IPS-20b (cell line): Measurements from ENCODE around the gene KRTDAP.

Experiments
- H3K27ac ChIP-seq: one replicate; pipeline ENCODE4 v1.5.1; 2013; ENCODE audit warnings: low read length
- H3K27me3 ChIP-seq: 2 replicates; pipeline ENCODE4 v1.6.1; 2013; ENCODE audit warnings: mild to moderate bottlenecking, low read length, inconsistent platforms; ENCODE audit not compliant: insufficient read depth
- H3K36me3 ChIP-seq: 2 replicates; pipeline ENCODE4 v1.6.1; 2013; ENCODE audit warnings: low read depth, mild to moderate bottlenecking, inconsistent platforms, low read length, moderate library complexity; ENCODE audit not compliant: insufficient read depth
- H3K4me1 ChIP-seq: 2 replicates; pipeline ENCODE4 v1.6.1; 2013; ENCODE audit warnings: mild to moderate bottlenecking, control low read depth, inconsistent platforms, low read length, moderate library complexity; ENCODE audit not compliant: insufficient read depth
- H3K4me3 ChIP-seq: 2 replicates; pipeline ENCODE4 v1.5.1; 2013; ENCODE audit warnings: mild to moderate bottlenecking, low read length, inconsistent platforms
- H3K9ac ChIP-seq: 2 replicates; pipeline ENCODE4 v1.6.1; 2013; ENCODE audit warnings: low read depth, mild to moderate bottlenecking, inconsistent platforms, low read length, moderate library complexity
- H3K9me3 ChIP-seq: 2 replicates; pipeline ENCODE4 v1.6.1; 2013; ENCODE audit warnings: mild to moderate bottlenecking, low read depth, low read length, inconsistent platforms; ENCODE audit not compliant: insufficient read depth

Gene KRTDAP, protein sequence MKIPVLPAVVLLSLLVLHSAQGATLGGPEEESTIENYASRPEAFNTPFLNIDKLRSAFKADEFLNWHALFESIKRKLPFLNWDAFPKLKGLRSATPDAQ

DNA sequence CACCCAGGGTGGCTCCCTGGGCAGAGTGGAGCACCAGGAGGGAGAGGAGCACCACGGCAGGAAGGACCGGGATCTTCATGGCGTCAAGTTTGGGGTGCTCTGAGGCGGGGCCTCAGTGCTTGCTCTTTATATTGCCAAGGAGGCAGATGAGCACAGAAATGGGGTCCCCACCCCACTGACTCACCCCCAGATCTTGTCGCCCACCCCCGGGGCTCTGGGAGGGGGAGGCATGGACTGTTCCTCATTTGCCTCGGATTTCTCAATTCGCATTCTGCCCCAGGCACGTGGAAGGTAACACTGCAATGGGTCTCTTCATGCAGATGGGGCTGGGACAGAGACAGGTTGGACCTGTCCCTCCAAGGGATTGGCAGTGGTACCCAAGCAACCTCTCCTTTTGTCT, at the start of gene KRTDAP:
Gene KRTDAP (minus strand): TSS at position 101 of the 400 bp plus-strand sequence. CDS start 22 bp downstream, at position 79.
- Histone ChIP-seq H3K36me3 (no peaks in the 10 kb centered on the region), H3K9me3 (no peaks in the 10 kb centered on the region), H3K27me3 (0 out of 2 replicates have a peak, but pooled peaks cover 17% of the 10 kb centered on the region), H3K9ac (no peak within 1 kb of the TSS), H3K4me3 (no peak within 1 kb of the TSS), H3K4me1 (no peaks in the 10 kb centered on the region), H3K27ac (no peak within 1 kb of the TSS)

DNA sequence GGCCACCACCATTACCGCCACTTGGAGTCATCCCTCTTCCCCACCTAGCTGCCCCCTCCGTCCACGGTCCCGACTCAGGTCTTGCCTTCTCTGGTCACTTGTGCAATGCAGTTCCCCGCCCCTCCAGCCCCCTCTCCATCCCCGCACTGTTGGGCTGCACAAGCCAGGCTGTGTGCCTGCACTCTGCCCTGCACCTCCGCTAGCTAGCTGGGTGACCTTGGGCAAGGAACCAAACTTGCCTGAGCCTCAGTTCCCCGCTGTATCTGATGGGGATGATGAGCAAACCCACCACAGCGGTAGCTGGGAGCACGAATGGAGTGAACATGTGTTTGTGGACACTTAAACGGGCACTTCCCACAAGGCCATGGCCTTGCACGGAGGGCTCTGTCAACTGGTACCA, 49.6 kb upstream of the KRTDAP start:
- Histone ChIP-seq H3K27me3 (no peaks in the 10 kb centered on the region), H3K9me3 (no peaks in the 10 kb centered on the region), H3K27ac (no peak overlapping the region), H3K4me3 (no peak overlapping the region), H3K36me3 (peaks cover 29% of the 10 kb centered on the region), H3K4me1 (peaks cover 11% of the 10 kb centered on the region; the same call in 1 of the 2 replicates), H3K9ac (no peak overlapping the region)

GRCh38 chr19:35539314-35539713, 49.0 kb upstream of the KRTDAP start:
- no peak overlapping the region for H3K27ac ChIP-seq

DNA sequence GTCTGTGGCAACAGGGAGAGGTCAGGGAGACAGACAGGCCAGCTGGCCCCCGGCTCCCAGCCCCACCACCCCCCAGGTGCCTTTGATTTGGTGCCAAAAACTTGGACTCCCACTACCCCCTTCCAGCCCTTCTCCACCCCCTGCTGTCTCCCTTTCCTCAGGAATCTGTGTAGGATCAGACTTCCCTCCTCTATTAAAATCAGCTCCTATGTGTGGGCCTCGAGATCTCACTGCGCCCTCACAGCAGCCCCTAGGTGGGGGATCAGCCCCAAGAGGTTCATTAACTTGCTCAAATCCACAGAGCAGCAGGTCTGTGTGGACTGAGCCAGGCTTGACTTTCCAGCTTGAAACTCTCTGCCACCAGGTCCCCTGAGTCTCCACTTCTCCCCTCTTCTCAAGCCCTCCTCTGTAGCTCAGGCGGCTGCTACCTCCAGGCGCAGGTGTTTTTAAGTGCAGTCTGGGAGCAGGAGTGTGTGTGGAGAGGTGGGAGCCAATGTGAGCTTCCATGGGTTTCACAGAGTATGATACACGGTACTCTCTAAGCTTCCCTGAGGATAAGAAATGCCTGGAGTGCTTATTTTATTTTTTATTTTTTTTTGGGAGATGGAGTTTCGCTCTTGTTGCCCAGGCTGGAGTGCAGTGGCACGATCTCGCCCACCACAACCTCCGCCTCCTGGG, 44.7 kb upstream of the KRTDAP start:
- peaks cover 10% of the 10 kb centered on the region; the same call in 1 of the 2 replicates for H3K27me3 ChIP-seq
- H3K4me1 ChIP-seq, result peaks cover 8% of the 10 kb centered on the region; the same call in 1 of the 2 replicates
- no peak overlapping the region for H3K27ac ChIP-seq
- H3K36me3 ChIP-seq, result peaks cover under 1% of the 10 kb centered on the region; the same call in 1 of the 2 replicates
- no peak overlapping the region for H3K9ac ChIP-seq
- H3K4me3 ChIP-seq, result no peak overlapping the region
- no peaks in the 10 kb centered on the region for H3K9me3 ChIP-seq

More at GRCh38 chr19:35539314-35539713, 49.0 kb upstream of the KRTDAP start:
- Histone ChIP-seq H3K9ac (no peak overlapping the region), H3K9me3 (no peaks in the 10 kb centered on the region), H3K36me3 (peaks cover 29% of the 10 kb centered on the region), H3K4me1 (peaks cover 9% of the 10 kb centered on the region; the same call in 1 of the 2 replicates), H3K27me3 (no peaks in the 10 kb centered on the region; the same call in 1 of the 2 replicates), H3K4me3 (no peak overlapping the region)

GRCh38 chr19:35533822-35534392, 43.6 kb upstream of the KRTDAP start:
- H3K4me1 ChIP-seq, result peaks cover 4% of the 10 kb centered on the region; the same call in 1 of the 2 replicates
- no peak overlapping the region for H3K9ac ChIP-seq
- H3K4me3 ChIP-seq, result no peak overlapping the region
- H3K27ac ChIP-seq, result no peak overlapping the region
- no peaks in the 10 kb centered on the region for H3K9me3 ChIP-seq
- H3K36me3 ChIP-seq, result no peaks in the 10 kb centered on the region
- peaks cover 10% of the 10 kb centered on the region; the same call in 1 of the 2 replicates for H3K27me3 ChIP-seq

DNA sequence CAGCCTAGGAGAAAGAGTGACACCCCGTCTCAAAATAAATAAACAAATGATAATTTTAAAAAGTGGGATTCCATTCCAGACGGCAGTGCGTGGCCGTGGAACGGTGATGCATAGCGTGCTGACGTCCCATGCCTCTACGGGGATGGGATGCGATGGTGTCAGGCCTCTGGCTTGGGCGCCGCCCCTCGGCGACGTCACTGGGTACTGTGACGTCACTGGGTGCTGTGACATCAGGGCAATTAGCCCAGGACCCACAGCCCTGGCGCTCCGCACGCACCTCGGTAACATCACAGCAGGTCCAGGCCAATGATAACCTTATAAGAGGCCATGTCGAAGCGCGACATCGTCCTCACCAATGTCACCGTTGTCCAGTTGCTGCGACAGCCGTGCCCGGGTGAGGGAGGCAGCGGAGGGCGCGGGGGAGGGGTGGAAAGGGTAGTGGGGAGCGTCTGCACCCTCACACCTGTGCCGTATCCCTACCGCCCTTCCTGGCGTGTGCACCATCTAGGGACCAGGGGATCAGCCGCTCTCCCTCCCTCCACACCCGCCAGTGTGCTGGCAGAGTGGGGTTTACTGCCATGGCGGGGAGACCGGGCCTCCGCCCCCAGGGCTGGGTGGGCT, 43.0 kb upstream of the KRTDAP start, which contains the start of gene GAPDHS:
Gene GAPDHS (plus strand): TSS at position 256 of the 621 bp plus-strand sequence. CDS start 72 bp downstream, at position 328.
- no peak within 1 kb of the TSS for H3K9ac ChIP-seq
- H3K9me3 ChIP-seq, result no peaks in the 10 kb centered on the region
- H3K4me3 ChIP-seq, result no peak within 1 kb of the TSS
- H3K36me3 ChIP-seq, result no peaks in the 10 kb centered on the region
- H3K27me3 ChIP-seq, result peaks cover 10% of the 10 kb centered on the region; the same call in 1 of the 2 replicates
- H3K4me1 ChIP-seq, result peaks cover 4% of the 10 kb centered on the region; the same call in 1 of the 2 replicates
- H3K27ac ChIP-seq, result no peak within 1 kb of the TSS

DNA sequence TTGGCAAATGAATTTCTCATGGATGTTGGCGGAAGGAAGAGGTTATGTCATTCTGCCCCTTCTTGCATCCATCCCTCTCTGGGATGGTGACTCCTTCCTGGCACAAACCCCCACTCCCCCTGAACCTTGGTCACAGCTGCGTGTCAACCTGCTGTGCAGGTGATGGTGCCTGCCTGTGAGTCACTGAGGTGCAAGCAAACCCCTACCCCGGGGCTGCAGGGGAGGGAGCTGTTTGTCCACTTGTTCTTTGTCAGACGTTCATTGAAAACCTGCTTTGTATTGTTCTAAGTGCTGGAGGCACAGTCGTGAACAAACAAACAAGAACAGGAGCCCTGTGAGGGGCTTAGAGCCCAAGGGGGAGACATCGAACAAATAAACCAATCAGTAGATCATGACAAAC, 41.0 kb upstream of the KRTDAP start:
- no peaks in the 10 kb centered on the region for H3K9me3 ChIP-seq
- no peak overlapping the region for H3K4me3 ChIP-seq
- H3K27ac ChIP-seq, result no peak overlapping the region
- H3K9ac ChIP-seq, result no peak overlapping the region
- no peaks in the 10 kb centered on the region for H3K4me1 ChIP-seq
- no peaks in the 10 kb centered on the region for H3K36me3 ChIP-seq
- H3K27me3 ChIP-seq, result peaks cover 14% of the 10 kb centered on the region; the same call in 1 of the 2 replicates

GRCh38 chr19:35529241-35530218, 39.3 kb upstream of the KRTDAP start:
- Histone ChIP-seq H3K36me3 (no peaks in the 10 kb centered on the region), H3K9me3 (no peaks in the 10 kb centered on the region), H3K9ac (no peak overlapping the region), H3K4me3 (no peak overlapping the region), H3K27ac (no peak overlapping the region), H3K27me3 (peaks cover 26% of the 10 kb centered on the region), H3K4me1 (no peaks in the 10 kb centered on the region; the same call in 1 of the 2 replicates)

GRCh38 chr19:35528218-35529038, 38.2 kb upstream of the KRTDAP start, which contains the start of gene SBSN:
TSS of gene SBSN (minus strand) at chr19:35528311. CDS start at chr19:35528281, 30 bp downstream.
- H3K4me1 ChIP-seq, result no peaks in the 10 kb centered on the region; the same call in 1 of the 2 replicates
- no peak within 1 kb of the TSS for H3K9ac ChIP-seq

DNA sequence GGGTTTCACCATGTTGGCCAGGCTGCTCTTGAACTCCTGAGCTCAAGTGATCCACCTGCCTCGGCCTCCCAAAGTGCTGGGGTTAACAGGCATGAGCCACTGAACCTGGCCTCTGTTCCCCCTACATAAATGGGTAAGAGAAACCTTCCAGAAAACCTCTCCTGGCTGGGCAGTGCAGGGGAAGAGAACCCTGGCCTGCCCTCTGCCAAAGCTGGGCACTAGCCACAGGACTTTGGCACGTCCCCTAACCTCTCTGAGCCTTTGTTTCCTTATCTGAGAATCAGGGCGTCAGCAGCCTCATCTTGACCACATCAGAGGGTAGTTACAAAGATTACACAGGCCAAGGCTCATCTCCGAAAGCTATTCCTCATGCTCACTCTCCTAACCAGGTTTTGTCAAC, 35.6 kb upstream of the KRTDAP start:
- no peak overlapping the region for H3K9ac ChIP-seq
- H3K9me3 ChIP-seq, result no peaks in the 10 kb centered on the region
- H3K27ac ChIP-seq, result no peak overlapping the region
- H3K4me1 ChIP-seq, result no peaks in the 10 kb centered on the region; the same call in 1 of the 2 replicates
- H3K27me3 ChIP-seq, result peaks cover 16% of the 10 kb centered on the region
- H3K36me3 ChIP-seq, result no peaks in the 10 kb centered on the region
- H3K4me3 ChIP-seq, result no peak overlapping the region

More at GRCh38 chr19:35528218-35529038, 38.2 kb upstream of the KRTDAP start, which contains the start of gene SBSN:
- Histone ChIP-seq H3K27ac (no peak within 1 kb of the TSS), H3K9me3 (no peaks in the 10 kb centered on the region), H3K4me3 (no peak within 1 kb of the TSS), H3K27me3 (peaks cover 22% of the 10 kb centered on the region), H3K36me3 (no peaks in the 10 kb centered on the region)
